HEK293 (cell line): Measurements from ENCODE around the gene FIGN.

Experiments used
- CTCF ChIA-PET: fragments of 350-600 bp; formaldehyde crosslinking; extraction: SDS; loops from one replicate; lab custom pipeline; 2021; ENCODE audit warnings: antibody characterized with exemption; lab: Yijun Ruan, JAX
- POLR2A ChIA-PET: fragments of 300-600 bp; formaldehyde crosslinking; extraction: SDS; loops from one replicate; lab custom pipeline; 2020; ENCODE audit warnings: antibody characterized with exemption, inconsistent platforms; lab: Yijun Ruan, JAX
- H3K27ac ChIP-seq: fragments of 200-500 bp; sonication (Bioruptor generic); 2 replicates; pipeline ENCODE4 v1.5.1; 2014; ENCODE audit warnings: low read depth, low read length, control low read depth, inconsistent platforms; ENCODE audit errors: extremely low read depth
- H3K36me3 ChIP-seq, 2 experiments: fragments of 200-500 bp in 1 of 2; sonication (Bioruptor generic) in 1 of 2; 1 replicate in 1 of 2; 2 replicates in 1 of 2; pipeline ENCODE4 v1.5.1; 2014 to 2017; ENCODE audit warnings: inconsistent platforms in 2 of 2, low read length in 2 of 2; ENCODE audit not compliant: control insufficient read depth in 2 of 2, insufficient read depth in 1 of 2
- H3K4me1 ChIP-seq: fragments of 200-500 bp; sonication (Bioruptor generic); 2 replicates; pipeline ENCODE4 v1.5.1; 2014; ENCODE audit warnings: mild to moderate bottlenecking, low read length, inconsistent platforms; ENCODE audit not compliant: control insufficient read depth, insufficient read depth
- H3K4me3 ChIP-seq: 2 replicates; pipeline ENCODE4 v1.5.1; 2011; ENCODE audit warnings: low read depth, mild to moderate bottlenecking, control low read depth, low read length, moderate library complexity
- H3K9me3 ChIP-seq: fragments of 200-500 bp; sonication (Bioruptor generic); 2 replicates; pipeline ENCODE4 v1.5.1; 2014; ENCODE audit warnings: low read depth, low read length, inconsistent platforms; ENCODE audit not compliant: control insufficient read depth, insufficient read depth
- BCL11B ChIP-seq: fragments of 450-650 bp; formaldehyde crosslinking; IDR thresholded peaks from 2 replicates; pipeline ENCODE4 v1.5.1; 2016; ENCODE audit warnings: low read depth, missing biosample characterization, missing genetic modification characterization
- GLI2 ChIP-seq: fragments of 450-650 bp; formaldehyde crosslinking; IDR thresholded peaks from 2 replicates; pipeline ENCODE4; 2017; ENCODE audit warnings: missing biosample characterization, missing genetic modification characterization, low read depth, borderline replicate concordance
- KLF1 ChIP-seq: fragments of 450-650 bp; formaldehyde crosslinking; IDR thresholded peaks from 2 replicates; pipeline ENCODE4 v1.5.1; 2016; ENCODE audit warnings: missing biosample characterization, missing genetic modification characterization
- MEIS1 ChIP-seq: sonication (generic); formaldehyde crosslinking; IDR thresholded peaks from 2 replicates; pipeline ENCODE4 v1.8.1; 2022; ENCODE audit warnings: missing genetic modification reagents, mild to moderate bottlenecking, borderline replicate concordance
- OSR2 ChIP-seq: fragments of 450-650 bp; formaldehyde crosslinking; IDR thresholded peaks from 2 replicates; pipeline ENCODE4 v1.5.1; 2016; ENCODE audit warnings: missing biosample characterization, missing genetic modification characterization
- YY1 ChIP-seq: fragments of 450-650 bp; formaldehyde crosslinking; IDR thresholded peaks from 2 replicates; pipeline ENCODE4 v1.5.1; 2018; ENCODE audit warnings: missing biosample characterization, missing genetic modification characterization
- ZFHX2 ChIP-seq: fragments of 450-650 bp; formaldehyde crosslinking; conservative IDR thresholded peaks from 2 replicates; pipeline ENCODE4 v1.5.1; 2016; ENCODE audit warnings: missing biosample characterization, missing genetic modification characterization
- ZFP69B ChIP-seq: fragments of 450-650 bp; formaldehyde crosslinking; IDR thresholded peaks from 2 replicates; pipeline ENCODE4 v1.5.1; 2016; ENCODE audit warnings: missing biosample characterization, missing genetic modification characterization
- ZNF133 ChIP-seq: fragments of 450-650 bp; formaldehyde crosslinking; IDR thresholded peaks from 2 replicates; pipeline ENCODE4 v1.5.1; 2016; ENCODE audit warnings: missing biosample characterization, missing genetic modification characterization
- ZNF140 ChIP-seq: fragments of 450-650 bp; formaldehyde crosslinking; IDR thresholded peaks from 2 replicates; pipeline ENCODE4 v1.5.1; 2016; ENCODE audit warnings: missing biosample characterization, missing genetic modification characterization
- ZNF280D ChIP-seq: fragments of 450-650 bp; formaldehyde crosslinking; IDR thresholded peaks from 2 replicates; pipeline ENCODE4 v1.5.1; 2016; ENCODE audit warnings: missing biosample characterization, missing genetic modification characterization
- ZNF394 ChIP-seq: fragments of 450-650 bp; formaldehyde crosslinking; IDR thresholded peaks from 2 replicates; pipeline ENCODE4 v1.5.1; 2016; ENCODE audit warnings: missing biosample characterization, missing genetic modification characterization, mild to moderate bottlenecking, moderate library complexity, borderline replicate concordance
- ZNF776 ChIP-seq: fragments of 450-650 bp; formaldehyde crosslinking; IDR thresholded peaks from 2 replicates; pipeline ENCODE4 v1.5.0; 2017; ENCODE audit warnings: missing biosample characterization, missing genetic modification characterization, borderline replicate concordance
- ZNF791 ChIP-seq: fragments of 450-650 bp; formaldehyde crosslinking; IDR thresholded peaks from 2 replicates; pipeline ENCODE4 v1.5.1; 2016; ENCODE audit warnings: missing biosample characterization, missing genetic modification characterization
- TF ChIP-seq, protein P1 (sequence below): fragments of 450-650 bp; formaldehyde crosslinking; IDR thresholded peaks from 2 replicates; pipeline ENCODE4 v1.5.1; 2016; ENCODE audit warnings: missing biosample characterization, missing genetic modification characterization
- TF ChIP-seq, protein P2 (sequence below): fragments of 450-650 bp; formaldehyde crosslinking; IDR thresholded peaks from 2 replicates; pipeline ENCODE4 v1.5.1; 2016; ENCODE audit warnings: missing biosample characterization, missing genetic modification characterization

FIGN gene

GRCh38 chr2:163644238-163644637 is 91.6 kb downstream of the FIGN start:
- TF ChIP-seq KLF1 (no peak), GLI2 (no peak), OSR2 (tag by site-specific recombination) (no peak), ZFP69B (tag by site-specific recombination) (no peak), ZNF280D (tag by site-specific recombination) (no peak), ZNF791 (tag by site-specific recombination) (no peak), YY1 (tag by site-specific recombination) (no peak)
- CTCF ChIA-PET: interaction anchor here (0.7 to 0.8 kb wide), 2 partner anchors 15 to 258 kb away, joined by 3 to 5 read pairs; no protein-coding TSS in a partner anchor
- Histone ChIP-seq H3K4me3 (no peak overlapping the region), H3K4me1 (peaks cover 15% of the 10 kb centered on the region), H3K36me3 (no peaks in the 10 kb centered on the region), H3K27ac (no peak overlapping the region), H3K9me3 (no peaks in the 10 kb centered on the region)
- POLR2A ChIA-PET: interaction anchor here (1.2 kb wide), 1 partner anchor 16 kb away, joined by 4 read pairs; no protein-coding TSS in a partner anchor

- CTCF ChIA-PET: no interaction called here
- peaks cover 12% of the 10 kb centered on the region for H3K4me1 ChIP-seq
- TF ChIP-seq MEIS1 (CRISPR knock-in tag): no peak
- TF ChIP-seq, protein P1, sequence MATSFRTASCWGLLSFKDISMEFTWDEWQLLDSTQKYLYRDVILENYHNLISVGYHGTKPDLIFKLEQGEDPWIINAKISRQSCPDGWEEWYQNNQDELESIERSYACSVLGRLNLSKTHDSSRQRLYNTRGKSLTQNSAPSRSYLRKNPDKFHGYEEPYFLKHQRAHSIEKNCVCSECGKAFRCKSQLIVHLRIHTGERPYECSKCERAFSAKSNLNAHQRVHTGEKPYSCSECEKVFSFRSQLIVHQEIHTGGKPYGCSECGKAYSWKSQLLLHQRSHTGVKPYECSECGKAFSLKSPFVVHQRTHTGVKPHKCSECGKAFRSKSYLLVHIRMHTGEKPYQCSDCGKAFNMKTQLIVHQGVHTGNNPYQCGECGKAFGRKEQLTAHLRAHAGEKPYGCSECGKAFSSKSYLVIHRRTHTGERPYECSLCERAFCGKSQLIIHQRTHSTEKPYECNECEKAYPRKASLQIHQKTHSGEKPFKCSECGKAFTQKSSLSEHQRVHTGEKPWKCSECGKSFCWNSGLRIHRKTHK (tag by site-specific recombination): no peak
- TF ChIP-seq ZFHX2: no peak
- no peak for TF ChIP-seq ZNF140 (tag by site-specific recombination)
- no peak for TF ChIP-seq BCL11B (tag by site-specific recombination)
- TF ChIP-seq, protein P2, sequence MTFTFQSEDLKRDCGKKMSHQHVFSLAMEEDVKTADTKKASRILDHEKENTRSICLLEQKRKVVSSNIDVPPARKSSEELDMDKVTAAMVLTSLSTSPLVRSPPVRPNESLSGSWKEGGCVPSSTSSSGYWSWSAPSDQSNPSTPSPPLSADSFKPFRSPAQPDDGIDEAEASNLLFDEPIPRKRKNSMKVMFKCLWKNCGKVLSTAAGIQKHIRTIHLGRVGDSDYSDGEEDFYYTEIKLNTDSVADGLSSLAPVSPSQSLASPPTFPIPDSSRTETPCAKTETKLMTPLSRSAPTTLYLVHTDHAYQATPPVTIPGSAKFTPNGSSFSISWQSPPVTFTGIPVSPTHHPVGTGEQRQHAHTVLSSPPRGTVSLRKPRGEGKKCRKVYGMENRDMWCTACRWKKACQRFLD (tag by site-specific recombination): no peak
- TF ChIP-seq ZNF776 (tag by site-specific recombination): no peak
- TF ChIP-seq ZNF394 (tag by site-specific recombination): no peak
- no peak overlapping the region for H3K27ac ChIP-seq
- H3K36me3 ChIP-seq: no peaks in the 10 kb centered on the region
- no peaks in the 10 kb centered on the region for H3K9me3 ChIP-seq
- H3K4me3 ChIP-seq: no peak overlapping the region
- POLR2A ChIA-PET: no interaction called here
Observed at GRCh38 chr2:163641986-163642385, 93.8 kb downstream of the FIGN start.

DNA sequence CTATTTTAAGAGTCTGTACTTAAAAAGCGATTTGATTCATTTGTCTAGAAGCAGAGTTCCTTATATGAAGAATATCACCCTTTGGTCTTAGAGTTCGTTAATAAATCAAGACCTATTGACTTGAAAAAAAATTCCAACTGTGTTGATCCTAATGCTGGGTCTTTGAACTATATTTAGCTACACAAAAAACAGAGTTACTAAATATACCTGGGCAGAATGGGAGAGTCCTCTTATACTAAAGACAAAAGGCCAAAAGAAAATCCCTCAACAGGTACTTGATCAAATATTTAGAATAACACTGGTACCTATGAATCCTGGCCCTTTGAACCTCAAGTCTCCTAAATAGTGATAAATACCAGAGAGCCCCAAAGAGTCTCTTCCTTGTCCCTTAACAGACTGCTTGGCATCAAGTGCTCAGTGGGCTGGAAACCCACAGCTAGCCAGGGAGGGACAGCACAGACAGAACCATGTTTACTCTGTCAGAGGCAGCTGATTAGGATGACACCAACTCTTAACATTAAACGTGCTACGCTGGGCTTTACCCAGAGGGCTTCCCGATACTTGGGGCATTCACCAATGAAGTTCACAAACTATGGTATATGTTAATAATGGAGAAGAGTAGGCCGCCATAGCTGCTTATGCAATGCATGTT is 95.1 kb downstream of the FIGN start:
- Histone ChIP-seq H3K36me3 (no peaks in the 10 kb centered on the region), H3K4me1 (0 out of 2 replicates have a peak, but pooled peaks cover 1% of the 10 kb centered on the region), H3K4me3 (no peak overlapping the region), H3K9me3 (no peaks in the 10 kb centered on the region), H3K27ac (no peak overlapping the region)
- CTCF ChIA-PET: no interaction called here
- POLR2A ChIA-PET: no interaction called here
- TF ChIP-seq ZNF133 (tag by site-specific recombination): no peak
